GM10248 (cell line): ENCODE results near the gene MAD2L2.

Experiments
- CTCF ChIA-PET: fragments of 300-600 bp; sonication (Branson Sonifier 250); formaldehyde crosslinking; extraction: SDS; loops from one replicate; lab custom pipeline; 2021; ENCODE audit warnings: antibody characterized with exemption; lab: Yijun Ruan, JAX
- POLR2A ChIA-PET: fragments of 350-650 bp; sonication (Branson Sonifier 250); formaldehyde crosslinking; extraction: SDS; loops from one replicate; lab custom pipeline; 2020; ENCODE audit warnings: antibody characterized with exemption; lab: Yijun Ruan, JAX
- DNase-seq: peaks from one replicate; pipeline ENCODE4 v3.0.0; 2012; ENCODE audit errors: extremely low spot score
- TF ChIP-seq, protein P1 (sequence below): IDR thresholded peaks from 2 replicates; pipeline ENCODE4 v1.5.1; 2012; ENCODE audit warnings: mild to moderate bottlenecking, low read depth; ENCODE audit errors: extremely low read depth, missing control alignments, control extremely low read depth

The MAD2L2 gene

DNA sequence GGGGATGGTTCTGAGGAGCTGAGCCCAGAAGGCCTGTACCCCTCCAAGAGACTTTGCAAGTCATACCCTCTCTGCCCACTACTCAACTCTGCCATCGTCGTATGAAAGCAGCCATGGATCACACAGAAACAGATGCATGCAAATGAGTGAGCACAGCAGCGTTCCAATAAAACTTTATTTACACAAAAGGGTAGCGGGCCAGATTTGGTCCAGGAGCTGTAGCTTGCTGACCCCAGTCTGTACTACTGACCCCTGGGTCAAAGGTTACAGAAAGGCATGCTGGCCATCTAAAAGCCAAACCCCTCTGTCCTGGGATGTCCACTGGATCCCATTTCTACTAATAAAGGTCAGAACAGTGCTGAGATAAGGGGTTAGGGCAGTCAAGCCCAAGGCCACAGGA lies 46.2 kb upstream of the MAD2L2 start:
- TF ChIP-seq, protein P1, sequence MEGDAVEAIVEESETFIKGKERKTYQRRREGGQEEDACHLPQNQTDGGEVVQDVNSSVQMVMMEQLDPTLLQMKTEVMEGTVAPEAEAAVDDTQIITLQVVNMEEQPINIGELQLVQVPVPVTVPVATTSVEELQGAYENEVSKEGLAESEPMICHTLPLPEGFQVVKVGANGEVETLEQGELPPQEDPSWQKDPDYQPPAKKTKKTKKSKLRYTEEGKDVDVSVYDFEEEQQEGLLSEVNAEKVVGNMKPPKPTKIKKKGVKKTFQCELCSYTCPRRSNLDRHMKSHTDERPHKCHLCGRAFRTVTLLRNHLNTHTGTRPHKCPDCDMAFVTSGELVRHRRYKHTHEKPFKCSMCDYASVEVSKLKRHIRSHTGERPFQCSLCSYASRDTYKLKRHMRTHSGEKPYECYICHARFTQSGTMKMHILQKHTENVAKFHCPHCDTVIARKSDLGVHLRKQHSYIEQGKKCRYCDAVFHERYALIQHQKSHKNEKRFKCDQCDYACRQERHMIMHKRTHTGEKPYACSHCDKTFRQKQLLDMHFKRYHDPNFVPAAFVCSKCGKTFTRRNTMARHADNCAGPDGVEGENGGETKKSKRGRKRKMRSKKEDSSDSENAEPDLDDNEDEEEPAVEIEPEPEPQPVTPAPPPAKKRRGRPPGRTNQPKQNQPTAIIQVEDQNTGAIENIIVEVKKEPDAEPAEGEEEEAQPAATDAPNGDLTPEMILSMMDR, result no peak
- POLR2A ChIA-PET, result interaction anchor here (0.7 kb wide), 1 partner anchor 224 kb away, joined by 3 read pairs; no protein-coding TSS in a partner anchor
- CTCF ChIA-PET, result interaction anchor here (1.0 to 1.7 kb wide), 3 partner anchors 17 to 77 kb away, joined by 3 to 5 read pairs (median 4); partner anchors contain the start of gene FBXO6
- DNase-seq, result no peak

DNA sequence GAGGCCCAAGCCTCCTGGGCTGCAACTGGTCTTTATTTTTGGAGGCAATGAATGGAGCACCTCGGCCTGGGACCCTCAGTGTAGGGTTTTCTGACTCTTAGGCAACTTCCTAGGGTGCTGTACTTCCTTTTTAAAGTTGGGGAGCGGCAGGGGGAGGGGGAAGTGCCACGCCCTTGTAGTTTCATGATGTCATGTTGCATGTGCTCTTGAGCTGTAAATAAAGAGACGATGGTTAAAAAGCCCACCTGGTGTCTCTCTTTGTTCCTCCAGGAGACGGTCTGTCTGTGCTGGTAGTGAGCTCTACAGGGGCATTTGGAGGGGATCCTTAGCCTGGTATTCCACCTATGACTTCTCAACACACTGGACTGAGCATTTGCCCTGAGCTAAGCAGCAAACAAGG lies 44.7 kb upstream of the MAD2L2 start:
- ChIA-PET POLR2A (interaction anchor here (1.1 kb wide), 1 partner anchor 10 kb away, joined by 3 read pairs; the partner anchor contains the start of gene AGTRAP), CTCF (interaction anchor here (0.8 to 1.4 kb wide), 4 partner anchors 16 to 80 kb away, joined by 3 read pairs; no protein-coding TSS in a partner anchor)
- DNase-seq, result no peak
- TF ChIP-seq, protein P1, result no peak

DNA sequence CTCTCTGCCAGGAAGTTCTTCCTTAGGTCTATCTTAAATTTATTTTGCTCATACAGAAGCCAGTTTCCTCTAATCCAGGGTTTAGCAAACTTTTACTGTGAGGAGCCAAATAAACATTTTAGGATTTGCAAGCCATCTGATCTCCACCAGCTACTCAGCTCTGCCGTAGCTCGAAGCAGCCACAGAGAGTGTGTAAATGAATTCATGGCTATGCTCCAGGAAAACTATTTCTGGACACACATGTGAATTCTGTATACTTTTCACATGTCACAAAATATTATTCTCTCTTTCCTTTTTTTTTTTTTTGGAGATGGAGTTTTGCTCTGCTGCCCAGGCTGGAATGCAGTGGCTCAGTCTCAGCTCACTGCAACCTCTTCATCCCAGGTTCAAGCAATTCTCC lies 41.6 kb upstream of the MAD2L2 start:
- CTCF ChIA-PET, result interaction anchor here (0.8 to 5.2 kb wide), 5 partner anchors 13 to 79 kb away, joined by 3 to 84 read pairs (median 4); partner anchors contain the start of genes AGTRAP and FBXO6
- TF ChIP-seq, protein P1, result no peak
- POLR2A ChIA-PET, result interaction anchor here (0.6 kb wide), 1 partner anchor 59 kb away, joined by 4 read pairs; the partner anchor contains the start of gene FBXO6
- DNase-seq, result no peak

DNA sequence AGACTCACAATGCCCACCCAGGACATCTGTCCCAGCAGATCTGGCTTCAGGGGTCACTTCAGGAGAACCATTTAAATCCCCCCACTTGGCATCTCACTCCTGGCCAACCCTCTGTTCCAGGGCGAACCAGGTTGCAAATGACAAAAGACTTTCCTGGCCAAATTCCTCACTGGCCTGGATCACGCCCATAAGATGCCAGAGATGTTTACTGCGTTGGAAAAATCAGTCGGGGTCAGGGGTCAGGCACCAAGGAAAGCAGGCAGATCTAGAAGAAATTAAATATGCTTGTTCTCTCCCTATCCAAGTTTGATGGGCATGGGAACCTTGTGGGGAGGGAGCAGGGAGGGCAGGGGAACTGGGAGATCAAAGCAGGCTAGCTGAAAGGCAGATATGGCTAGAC lies 40.4 kb upstream of the MAD2L2 start:
- TF ChIP-seq, protein P1, result no peak
- CTCF ChIA-PET, result interaction anchor here (1.0 to 5.2 kb wide), 8 partner anchors 13 to 684 kb away, joined by 3 to 84 read pairs (median 11); partner anchors contain the start of genes AGTRAP and FBXO6
- POLR2A ChIA-PET, result no interaction called here
- DNase-seq, result no peak

DNA sequence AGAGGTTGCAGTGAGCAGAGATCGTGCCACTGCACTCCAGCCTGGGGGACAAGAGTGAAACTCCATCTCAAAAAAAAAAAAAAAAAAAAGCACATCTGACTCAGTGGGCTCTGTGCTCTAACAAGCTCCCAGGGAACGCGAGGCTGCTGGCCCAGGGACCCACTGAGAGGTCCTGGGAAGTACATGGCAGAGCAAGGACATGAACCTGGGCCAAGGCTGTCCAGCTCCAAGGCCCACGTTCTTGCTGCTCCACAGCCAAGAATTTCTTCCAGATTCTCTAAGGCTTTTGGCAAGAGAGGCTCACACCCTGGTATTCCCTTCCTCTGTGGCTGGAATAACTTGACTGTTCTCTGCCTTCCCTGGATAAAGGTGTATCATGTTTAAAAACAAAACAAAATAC lies 39.6 kb upstream of the MAD2L2 start:
- POLR2A ChIA-PET, result no interaction called here
- no peak for DNase-seq
- TF ChIP-seq, protein P1, result no peak

DNA sequence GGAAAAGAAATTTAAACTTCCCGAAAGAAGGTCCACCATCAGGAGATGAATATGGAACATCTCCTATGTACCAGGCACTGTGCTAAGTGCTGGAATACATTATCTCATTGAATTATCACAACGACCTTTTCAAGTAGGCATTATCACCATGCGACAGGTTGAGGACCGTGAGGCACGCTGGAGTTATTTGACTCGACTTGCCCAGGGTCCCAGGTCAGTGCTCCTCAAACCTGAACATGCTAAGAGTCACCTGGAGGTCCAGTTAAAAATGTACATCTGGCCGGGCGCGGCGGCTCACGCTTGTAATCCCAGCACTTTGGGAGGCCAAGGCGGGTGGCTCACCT lies 39.1 kb upstream of the MAD2L2 start:
- TF ChIP-seq, protein P1, result no peak
- ChIA-PET POLR2A (no interaction called here), CTCF (interaction anchor here (0.8 to 5.2 kb wide), 26 partner anchors 10 to 752 kb away, joined by 3 to 84 read pairs (median 6); partner anchors contain the start of genes AGTRAP, FBXO44, FBXO6 and MAD2L2)
- DNase-seq, result no peak

More for the DNA sequence above, 39.6 kb upstream of the MAD2L2 start:
- CTCF ChIA-PET, result interaction anchor here (1.2 to 5.2 kb wide), 15 partner anchors 13 to 683 kb away, joined by 3 to 84 read pairs (median 6); partner anchors contain the start of gene FBXO6
